Measurements from ENCODE around the gene NSUN7.

Gene NSUN7

DNA sequence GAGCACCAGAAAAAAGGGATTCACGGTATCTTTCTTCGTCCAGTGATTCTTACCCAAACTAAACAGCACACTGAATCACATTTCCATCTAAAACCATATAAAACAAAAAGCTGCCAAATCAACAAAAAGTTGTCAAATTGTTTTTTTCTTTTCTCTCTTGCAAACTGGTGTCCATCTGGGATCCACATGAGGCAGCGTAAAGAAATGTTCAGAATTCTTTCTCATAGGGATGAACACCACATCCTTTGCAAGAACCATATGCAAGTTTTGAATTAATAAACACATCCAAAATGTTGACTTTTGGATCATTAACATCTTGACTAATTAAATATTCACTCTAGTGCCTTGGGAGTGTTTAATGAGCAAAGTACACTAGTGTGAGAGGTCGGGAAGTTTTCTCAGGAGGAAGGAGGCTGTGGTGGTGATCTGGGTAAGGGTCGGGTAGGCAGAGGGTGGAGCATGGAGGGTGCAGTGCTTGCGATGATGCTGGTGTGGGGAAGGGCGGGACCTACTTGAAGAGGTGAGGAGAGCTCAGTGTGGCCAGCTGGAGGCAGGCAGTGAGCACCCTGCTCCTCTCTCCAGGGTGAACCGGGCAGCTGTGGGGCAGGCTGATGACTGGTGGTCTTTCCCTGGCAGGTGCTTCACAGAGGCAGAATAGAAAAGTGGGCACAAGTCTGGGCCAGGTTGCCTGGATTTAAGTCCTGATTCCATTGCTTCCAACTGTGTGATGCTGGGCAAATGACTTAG lies 72.8 kb downstream of the NSUN7 start:
- DNase-seq (ENCODE audit: low spot score) = no peak

DNA sequence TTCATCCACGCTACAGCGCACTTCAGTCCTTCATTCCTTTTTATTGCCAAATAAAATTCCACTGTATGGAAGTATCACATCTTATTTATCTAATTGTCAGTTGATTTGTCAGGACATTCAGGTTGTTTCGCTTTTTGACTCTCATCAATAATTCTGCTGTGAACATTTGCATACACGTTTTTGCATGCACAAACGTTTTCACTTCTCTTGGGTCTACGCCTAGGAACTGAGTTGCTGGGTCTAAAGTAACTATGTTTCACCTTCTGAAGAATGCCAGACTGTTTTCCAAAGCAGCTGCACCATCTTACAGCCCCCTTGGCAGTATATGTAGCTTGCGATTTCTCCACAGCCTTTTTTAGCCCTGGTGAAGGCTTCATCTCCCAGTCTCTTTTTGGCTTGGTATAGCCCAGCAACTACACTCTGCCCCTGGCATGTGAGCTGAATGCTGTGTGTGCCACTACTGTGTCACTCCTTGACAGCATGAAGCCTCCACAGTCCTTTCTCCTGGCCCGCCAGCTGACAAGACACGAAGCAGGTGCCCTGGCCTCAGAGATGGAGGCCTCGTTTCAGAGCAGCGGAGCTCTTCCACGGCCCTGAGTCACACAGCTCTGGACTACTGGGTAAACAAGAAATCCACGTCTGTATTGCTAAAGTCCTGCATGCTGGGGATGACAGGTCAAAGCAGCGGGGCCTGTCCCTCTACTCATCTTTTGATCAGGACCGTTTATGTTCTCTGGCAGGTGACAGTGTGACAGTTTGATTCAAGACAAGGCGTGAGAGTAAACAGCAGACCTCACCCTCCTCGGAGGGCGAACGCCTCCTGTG lies 75.5 kb downstream of the NSUN7 start:
- no peak for DNase-seq (ENCODE audit: low spot score)

DNA sequence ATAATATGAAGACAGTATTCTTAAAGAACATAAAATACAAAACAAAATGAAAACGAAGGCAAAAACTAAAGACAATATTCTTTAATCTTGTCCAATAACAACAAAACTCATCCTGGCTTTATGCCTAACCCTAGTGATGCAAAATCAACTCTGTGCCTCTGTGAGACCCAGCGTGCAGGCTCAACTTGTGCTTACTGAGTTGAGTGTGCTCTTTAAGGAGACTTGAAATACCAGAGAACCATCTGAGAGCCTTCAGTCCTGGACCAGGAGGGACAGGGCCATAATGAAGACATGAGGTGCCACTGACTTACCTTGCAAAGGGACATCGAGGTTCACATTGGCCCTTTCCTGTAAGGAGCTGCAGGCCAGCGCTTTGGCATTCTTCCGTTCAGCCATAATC lies 77.1 kb downstream of the NSUN7 start:
- no peak for DNase-seq (ENCODE audit: low spot score)

DNA sequence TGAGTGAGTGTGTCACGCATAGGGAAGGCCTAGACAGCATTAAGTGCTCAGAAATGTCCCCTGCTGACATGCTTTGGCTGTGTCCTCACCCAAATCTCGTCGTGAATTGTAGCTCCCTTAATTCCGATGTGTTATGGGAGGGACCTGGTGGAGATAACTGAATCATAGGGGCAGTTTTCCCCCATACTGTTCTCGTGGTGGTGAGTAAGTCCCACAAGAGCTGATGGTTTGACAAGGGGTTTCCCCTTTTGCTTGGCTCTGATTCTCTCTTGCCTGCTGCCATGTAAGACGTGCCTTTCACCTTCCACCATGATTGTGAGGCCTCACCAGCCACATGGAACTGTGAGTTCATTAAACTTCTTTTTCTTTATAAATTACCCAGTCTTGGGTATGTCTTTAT lies 78.0 kb downstream of the NSUN7 start:
- no peak for DNase-seq (ENCODE audit: low spot score)

DNA sequence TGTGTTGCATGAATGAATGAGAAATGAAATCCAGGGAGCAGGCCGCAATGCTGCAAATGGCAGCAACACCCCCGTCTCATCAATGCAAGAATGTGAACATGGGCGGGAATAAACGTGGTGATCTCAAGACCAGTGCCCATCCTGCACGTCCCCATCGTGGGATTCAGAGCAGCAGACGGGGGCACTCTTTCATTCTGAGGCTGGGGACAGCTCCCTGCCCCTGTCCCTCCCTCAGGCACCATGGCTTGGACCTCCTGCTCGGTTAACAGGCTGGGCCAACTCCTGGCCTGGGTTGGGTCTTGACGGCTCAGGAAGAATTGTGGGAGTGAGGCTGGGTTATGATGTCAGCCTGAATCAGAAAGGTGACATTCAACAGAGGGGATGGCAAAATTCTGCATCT lies 78.9 kb downstream of the NSUN7 start:
- DNase-seq (ENCODE audit: low spot score) = no peak

DNA sequence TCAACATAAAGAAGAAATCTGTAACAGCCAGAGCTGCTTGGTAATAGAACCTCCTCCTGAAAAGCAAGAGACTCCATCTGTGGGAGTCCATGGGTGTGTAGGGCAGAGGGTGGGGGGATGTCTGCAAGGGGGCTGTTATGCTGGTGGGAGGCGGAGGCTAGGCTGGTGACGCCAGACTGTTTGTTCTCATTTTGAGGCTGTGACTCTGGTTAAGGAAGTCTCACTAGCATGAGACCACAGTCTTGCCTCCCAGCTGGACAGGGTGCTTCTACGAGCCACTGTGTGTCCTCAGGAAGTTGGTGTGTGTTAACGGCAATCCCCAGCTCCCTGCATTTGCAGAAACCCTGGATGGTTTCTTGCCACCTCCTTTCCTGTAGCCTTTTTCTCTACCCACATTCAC lies 79.8 kb downstream of the NSUN7 start:
- no peak for DNase-seq (ENCODE audit: low spot score)

DNA sequence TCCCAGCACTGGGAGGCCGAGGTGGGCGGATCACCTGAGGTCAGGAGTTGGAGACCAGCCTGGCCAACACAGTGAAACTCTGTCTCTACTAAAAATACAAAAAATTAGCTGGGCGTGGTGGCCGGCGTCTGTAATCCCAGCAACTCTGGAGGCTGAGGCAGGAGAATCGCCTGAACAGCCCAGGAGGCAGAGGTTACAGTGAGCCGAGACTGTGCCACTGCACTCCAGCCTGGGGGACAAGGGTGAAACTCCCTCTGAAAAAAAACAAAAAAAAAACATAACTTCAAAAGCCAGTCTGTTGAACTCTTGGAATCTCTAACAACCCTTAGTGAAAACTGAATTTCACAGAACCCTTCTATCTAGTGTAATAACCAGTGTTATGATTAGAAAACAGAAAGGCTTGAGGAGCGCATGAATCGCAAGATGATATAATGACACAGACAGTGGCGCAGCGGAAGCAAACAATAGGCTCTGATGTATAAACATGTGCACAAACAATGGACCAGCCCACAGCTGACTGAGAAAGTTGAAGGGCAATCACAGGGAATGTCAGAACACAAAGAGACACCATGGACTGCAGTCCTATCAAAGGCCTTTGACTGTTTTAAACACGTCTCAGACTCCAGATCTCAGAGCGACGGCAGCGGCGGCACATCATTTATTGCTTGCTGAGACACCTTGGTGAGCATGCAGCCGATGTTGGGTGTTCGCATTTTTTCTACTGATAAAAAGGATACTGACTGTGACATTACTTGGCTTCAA lies 81.6 kb downstream of the NSUN7 start:
- peak; percentile 92 for DNase-seq (ENCODE audit: low spot score)

DNA sequence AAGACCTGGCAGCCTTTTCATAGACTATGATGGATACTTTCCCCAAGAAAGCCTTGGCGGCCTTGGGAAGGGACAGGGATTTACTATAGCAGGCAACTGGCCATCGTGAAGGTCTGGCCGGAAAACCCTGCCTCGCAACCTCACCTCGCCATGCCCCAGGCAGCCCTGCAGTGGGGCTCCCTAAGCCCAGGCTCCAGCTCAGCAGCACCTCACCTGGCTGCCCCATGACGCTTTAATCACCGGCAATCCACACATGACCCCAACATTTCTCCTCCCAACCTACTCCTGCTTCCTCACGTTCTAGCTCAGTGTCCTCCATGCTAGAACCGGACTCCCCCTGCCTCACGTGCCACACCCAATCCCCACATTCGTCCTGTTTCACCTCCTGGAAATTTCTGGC lies 82.4 kb downstream of the NSUN7 start:
- DNase-seq (ENCODE audit: low spot score) = no peak

DNA sequence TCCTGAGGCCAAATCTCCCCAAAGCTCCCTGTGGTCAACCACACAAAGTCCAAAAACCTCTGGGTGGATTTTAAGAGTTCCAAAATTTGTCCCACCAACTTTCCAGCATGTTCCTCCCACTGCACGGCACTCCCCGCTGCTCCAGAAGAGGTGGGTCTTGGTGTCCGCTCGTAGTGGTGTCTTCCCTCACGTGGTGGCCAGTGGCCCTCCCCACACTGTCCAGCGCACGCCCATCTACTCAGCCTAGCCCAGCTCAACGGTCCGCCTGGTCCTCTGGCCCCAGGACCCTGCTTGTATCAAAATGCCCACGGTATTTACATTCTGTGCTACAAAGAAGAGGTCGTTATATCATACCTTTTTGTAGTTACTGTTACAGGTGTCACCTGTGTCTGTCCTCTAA lies 83.5 kb downstream of the NSUN7 start:
- no peak for DNase-seq (ENCODE audit: low spot score)

DNA sequence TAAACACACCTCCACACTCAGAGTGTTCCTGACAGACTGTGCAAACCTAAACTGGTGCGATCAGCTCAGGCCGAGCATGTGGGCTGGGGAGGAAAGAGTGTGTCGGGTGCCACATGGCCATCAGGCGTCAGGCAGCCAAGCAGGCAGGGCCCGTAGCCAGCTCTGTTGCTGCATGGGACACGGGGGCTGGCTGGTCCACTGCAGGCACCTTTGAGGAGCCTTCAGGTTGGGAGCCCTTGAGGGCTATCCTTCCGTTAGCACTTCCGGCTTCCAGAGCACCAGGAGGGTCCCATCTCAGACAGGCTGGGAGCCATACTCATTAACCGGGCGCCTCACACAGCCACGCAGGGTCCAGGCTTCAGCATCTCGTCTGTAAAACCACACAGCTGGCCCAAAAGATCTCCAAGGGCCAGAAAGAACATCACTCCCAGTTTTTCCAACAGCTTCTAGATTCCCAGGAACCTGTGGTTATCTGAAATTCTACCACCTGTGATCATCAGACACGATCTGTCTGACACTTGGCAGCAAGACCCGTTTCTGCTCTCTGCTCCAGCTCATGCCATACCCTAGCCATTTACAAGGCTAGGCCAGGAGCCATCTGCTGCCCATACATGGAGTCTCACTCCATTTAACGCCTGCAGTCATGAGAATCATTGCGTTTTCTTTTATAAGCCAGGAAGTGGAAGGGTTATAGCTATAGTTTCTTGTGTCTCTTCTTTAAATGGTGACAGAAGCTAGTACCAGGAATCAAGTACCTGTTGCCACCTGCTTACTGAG lies 87.5 kb downstream of the NSUN7 start:
- peak; percentile 67 for DNase-seq (ENCODE audit: low spot score)

DNA sequence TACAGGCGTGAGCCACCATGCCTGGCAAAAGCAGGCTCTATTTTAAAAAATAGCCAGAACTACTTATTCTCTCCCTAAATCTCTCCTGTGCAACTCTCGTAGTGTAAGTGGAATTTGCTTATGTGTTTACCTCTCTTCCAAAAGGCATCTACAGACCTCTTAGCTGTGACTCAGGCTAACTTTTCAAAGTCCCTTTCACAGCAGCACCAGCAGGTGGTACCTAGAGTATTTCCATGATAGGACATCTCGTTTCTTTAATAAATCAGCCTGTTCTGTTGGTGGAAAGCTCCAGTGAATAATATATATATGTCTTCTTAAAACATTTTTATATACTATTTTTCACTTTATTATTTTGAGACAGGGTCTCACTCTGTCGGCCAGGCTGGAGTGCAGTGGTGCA lies 89.0 kb downstream of the NSUN7 start:
- DNase-seq (ENCODE audit: low spot score) = no peak

DNA sequence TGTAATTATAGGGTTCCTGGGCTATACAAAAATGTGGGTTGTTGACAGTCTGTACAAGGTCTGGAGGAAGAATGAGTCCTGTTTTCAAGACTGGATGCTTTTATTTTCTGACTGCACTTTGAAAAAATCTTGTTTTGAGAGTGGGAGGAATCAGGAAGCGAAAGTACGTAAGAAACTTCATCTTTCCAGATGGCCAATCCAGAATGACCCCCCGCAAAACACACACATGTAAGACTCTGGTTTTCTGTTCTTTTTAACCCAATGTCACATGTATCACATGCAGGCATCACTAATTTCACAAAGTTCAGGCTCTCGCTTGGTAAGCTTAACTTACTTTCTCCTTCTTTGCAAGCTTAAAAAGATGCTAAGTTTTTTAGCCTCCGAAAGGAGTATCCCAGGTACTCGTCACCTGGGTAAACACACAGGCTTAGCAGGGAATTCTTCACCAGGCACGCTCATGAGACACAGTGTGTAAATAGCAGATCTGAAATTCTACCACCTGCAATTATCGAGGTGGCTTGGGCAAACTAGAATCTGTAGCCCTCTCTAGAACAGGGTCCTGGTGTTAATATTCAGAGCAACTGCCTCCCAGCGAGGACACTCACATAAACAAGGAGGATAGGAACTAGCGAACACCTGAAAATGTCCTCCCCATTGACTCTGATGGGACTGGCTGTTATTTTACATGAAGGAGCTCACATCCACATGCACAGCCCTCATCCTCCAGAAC lies 90.7 kb downstream of the NSUN7 start:
- DNase-seq (ENCODE audit: low spot score) = no peak

DNA sequence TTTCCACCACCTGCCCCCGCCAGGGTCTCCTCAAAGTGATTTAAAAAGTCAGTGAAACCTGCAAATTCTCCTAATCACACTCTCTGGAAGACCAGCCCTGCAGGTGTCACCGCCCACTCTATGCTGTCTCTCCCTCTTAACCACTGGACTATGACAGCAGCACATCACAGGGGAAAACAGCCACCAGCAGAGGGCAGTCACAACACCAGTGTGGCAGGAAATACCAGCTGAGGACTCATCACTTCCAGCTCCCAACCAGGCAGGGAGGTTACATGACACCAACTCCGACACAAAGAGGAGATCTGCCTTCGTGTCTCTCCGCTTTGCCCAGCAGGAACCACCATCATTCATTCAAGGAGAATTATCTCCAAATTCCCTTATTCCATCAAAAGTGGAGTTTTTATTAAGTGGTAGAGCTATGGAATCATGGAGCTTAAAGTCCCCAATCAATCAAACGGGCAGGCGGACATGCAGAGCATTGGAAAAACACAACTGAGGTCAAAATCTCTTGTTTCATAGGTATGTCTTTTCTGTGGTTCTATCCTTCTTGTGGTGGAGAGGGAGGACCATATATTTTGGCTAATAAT lies 91.3 kb downstream of the NSUN7 start:
- peak; percentile 91 for DNase-seq (ENCODE audit: low spot score)

DNA sequence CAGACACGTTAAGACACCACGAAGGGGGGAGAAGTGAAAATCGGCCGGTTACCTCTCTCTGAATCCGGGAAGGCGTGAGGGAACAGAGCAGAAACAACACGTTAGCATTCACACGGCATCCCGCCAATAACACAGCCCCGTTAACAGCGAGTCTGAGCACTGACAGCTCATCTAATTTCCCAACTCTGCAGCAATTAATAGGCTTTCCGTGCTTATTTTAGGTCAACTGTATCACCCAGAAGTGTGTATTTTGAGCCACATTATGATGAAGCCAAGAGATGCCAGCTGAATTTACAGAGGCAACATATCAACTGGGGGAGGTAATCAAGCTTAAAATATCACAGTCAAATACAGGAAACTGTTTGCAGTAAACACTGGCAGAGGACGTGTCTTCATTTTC lies 92.6 kb downstream of the NSUN7 start:
- peak; percentile 46 for DNase-seq (ENCODE audit: low spot score)

DNA sequence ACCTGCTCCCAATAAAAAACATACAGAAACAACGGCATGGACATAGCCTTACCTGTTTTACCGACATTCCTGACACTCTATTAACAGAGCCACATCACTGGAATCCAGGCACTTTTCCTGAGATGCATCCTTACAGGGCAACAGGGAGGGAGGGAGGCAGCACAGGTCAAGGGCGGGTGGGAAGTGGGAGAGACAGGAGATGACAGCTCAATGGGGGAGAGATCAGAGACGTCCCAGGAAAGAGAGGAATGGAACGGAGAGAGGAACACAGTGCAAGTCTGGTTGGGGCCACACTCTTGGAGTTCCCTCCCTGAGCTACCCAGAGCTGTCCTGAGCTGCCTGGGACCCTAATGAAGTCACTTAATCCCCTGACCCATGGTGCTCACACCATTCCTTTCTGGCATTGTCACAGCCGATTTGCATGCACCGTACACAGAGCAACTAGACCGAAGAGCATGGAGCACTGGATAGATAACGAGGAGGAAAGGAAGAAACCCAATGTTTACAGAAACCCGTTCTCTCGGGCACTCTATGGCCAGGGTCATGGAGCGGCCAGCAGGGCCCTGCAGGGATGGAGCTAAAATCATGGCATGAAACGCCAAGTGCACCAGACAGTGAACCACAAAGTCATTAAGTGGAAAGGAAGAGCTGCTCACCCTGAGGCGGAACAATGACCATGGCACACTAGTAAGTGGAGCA lies 93.1 kb downstream of the NSUN7 start:
- DNase-seq (ENCODE audit: low spot score) = no peak

DNA sequence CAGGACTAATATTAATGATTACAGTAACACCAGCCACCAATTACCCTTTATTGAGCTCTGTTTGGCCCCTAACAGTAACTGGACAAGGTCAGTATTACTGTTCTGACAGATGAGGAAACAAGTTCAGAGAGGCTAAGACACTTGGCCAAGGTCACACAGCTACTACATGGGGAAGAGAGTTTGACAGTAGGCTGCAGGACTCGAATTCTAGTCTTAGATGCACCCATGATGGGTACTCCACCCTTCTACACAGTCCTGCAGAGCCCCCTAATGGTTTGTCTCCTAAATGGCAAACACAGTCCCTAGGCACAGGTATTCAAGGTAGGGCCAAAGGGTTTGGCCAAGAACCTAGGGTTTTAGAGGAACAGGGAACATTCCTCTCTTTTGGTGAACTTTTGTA lies 93.9 kb downstream of the NSUN7 start:
- DNase-seq (ENCODE audit: low spot score) = no peak

DNA sequence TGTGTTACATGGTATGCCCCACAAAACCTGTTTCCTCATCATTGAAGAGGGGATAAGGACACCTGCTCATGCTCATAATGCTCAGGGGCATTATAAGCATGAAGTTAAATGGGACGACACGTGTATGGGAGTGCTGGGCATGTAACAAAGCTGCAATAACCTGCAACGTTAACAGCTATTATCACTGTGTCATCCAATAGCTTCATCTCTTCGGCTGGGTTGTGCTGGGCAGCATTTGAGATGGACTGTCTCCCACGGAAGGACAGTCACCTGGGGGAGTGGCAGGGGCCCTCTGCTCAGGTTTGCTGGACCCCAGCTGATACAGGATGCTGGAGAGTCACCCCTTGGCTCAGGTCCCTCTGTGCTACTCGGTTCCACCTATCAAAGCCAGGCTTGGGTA lies 94.5 kb downstream of the NSUN7 start:
- DNase-seq (ENCODE audit: low spot score) = no peak

DNA sequence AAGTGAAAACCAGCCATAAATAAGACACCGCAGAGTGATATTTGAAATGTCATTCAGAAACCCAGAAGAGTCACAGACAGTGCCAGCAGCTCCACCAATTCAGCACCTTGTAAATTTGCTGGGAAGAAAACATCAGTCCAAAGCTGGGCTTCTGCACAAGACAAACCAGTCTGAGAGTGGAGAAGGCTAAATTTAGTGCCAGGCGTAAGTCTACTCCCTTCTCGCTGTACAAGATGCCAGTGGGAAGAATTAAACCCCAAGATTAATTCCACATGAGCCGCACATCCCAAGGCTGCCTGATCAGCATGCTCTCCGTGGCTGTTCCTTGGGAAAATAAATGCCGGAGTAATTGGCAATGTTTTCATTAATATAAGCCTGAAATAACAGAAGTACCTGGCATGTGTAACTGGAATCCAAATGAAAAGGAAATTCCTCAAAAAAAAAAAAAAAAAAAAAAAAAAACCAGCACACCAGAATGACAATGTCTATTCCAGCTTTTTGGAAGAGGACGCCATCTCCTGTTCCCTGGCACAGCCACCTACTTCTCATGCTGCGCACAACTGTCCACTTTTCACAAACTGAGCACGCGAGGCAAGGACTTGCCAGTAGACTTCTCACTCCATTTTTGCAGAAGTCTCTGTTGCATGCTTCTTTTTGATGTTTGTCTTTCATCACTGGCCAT lies 95.5 kb downstream of the NSUN7 start:
- peak; percentile 81 for DNase-seq (ENCODE audit: low spot score)

DNA sequence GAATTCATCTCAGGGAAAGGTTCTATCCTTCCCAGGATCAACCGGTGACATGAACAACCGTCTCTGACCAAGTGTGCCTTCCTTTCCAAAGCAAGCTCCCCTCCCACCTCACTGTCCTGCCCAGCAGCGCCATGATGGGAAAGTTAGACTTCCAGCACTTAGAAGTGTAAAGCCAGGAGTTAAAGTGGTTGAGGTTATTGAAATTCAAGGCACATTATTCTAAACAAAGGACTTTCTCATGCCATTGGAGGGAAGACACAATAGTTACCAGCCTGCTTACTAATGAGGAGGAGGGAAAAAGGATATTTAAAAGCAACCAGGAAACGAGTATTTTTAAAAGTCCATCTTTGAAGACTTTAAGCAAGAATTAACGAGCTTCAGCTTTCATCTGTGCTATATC lies 96.8 kb downstream of the NSUN7 start:
- peak; percentile 98 for DNase-seq (ENCODE audit: low spot score)

DNA sequence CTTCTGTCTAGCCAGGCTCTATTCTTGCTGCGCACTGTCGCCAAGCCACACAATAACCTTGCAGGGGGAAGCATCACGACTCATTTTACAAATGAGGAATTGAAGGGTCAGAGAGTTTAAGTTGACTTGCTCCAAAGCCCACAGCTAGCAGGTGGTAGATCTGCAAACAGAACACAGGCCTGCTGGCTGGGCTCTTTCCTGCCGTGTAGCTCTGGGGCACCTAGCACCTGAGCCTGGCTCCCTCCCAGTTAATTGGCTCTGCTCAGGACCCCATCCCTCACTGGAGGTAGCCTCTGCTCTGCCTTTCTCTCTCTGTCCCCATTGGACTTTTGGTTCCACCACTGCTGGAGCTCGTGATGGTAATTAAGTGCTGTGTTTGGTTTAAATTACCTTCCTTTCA lies 98.5 kb downstream of the NSUN7 start:
- no peak for DNase-seq (ENCODE audit: low spot score)

Measured in pons (tissue), 1 donor.